Bronchial epithelial cell (primary cell): ENCODE data around the gene C11orf68. TPM values are rescaled to one million over a fixed set of nuclear protein-coding genes. Genes with fewer than 3 reads are reported as not detected.

Experiments used
- DNase-seq: peaks from one replicate; pipeline ENCODE4 v3.0.0-alpha.2; 2010; ENCODE audit warnings: low read depth
- FAIRE-seq: peaks from 2 replicates; lab custom pipeline; 2011; peaks lifted over from hg19 to GRCh38; lab: Jason Lieb, UNC
- H3K27me3 ChIP-seq: 2 replicates; pipeline ENCODE4 v1.5.1; 2011; ENCODE audit warnings: low read length; ENCODE audit not compliant: control insufficient read depth, insufficient read depth
- H3K36me3 ChIP-seq: 2 replicates; pipeline ENCODE4 v1.5.1; 2011; ENCODE audit warnings: low read length; ENCODE audit not compliant: control insufficient read depth, insufficient read depth
- H3K4me3 ChIP-seq: 2 replicates; pipeline ENCODE4 v1.5.1; 2011; ENCODE audit warnings: mild to moderate bottlenecking, low read depth, low read length, control low read depth
- total RNA-seq: library from RNA; depleted of rRNA; stranded (reverse); fragments of >200 nt; gene quantifications from 2 replicates; pipeline ENCODE4 v1.2.1, GENCODE V29; 2014
- TF ChIP-seq, protein P1 (sequence below): IDR thresholded peaks from 2 replicates; pipeline ENCODE4 v1.5.1; 2011; ENCODE audit warnings: mild to moderate bottlenecking, moderate library complexity, low read length, control low read depth, inconsistent platforms; ENCODE audit not compliant: insufficient read depth, severe bottlenecking

Gene C11orf68
- total RNA-seq, 1 donor from 2014 or later: 8.4 TPM

GRCh38 chr11:65888163-65888814, 30.6 kb downstream of the C11orf68 start, which contains the start of gene FIBP:
TSS of gene FIBP (minus strand) at chr11:65888471. CDS start at chr11:65888418, 53 bp downstream.
- TF ChIP-seq, protein P1, sequence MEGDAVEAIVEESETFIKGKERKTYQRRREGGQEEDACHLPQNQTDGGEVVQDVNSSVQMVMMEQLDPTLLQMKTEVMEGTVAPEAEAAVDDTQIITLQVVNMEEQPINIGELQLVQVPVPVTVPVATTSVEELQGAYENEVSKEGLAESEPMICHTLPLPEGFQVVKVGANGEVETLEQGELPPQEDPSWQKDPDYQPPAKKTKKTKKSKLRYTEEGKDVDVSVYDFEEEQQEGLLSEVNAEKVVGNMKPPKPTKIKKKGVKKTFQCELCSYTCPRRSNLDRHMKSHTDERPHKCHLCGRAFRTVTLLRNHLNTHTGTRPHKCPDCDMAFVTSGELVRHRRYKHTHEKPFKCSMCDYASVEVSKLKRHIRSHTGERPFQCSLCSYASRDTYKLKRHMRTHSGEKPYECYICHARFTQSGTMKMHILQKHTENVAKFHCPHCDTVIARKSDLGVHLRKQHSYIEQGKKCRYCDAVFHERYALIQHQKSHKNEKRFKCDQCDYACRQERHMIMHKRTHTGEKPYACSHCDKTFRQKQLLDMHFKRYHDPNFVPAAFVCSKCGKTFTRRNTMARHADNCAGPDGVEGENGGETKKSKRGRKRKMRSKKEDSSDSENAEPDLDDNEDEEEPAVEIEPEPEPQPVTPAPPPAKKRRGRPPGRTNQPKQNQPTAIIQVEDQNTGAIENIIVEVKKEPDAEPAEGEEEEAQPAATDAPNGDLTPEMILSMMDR: peak; percentile 94
- peak within 1 kb of the TSS; percentile 79 for H3K4me3 ChIP-seq
- H3K36me3 ChIP-seq: peaks cover 18% of the 10 kb centered on the region
- no peaks in the 10 kb centered on the region for H3K27me3 ChIP-seq
- DNase-seq (peak; percentile 87), FAIRE-seq (no peak)

DNA sequence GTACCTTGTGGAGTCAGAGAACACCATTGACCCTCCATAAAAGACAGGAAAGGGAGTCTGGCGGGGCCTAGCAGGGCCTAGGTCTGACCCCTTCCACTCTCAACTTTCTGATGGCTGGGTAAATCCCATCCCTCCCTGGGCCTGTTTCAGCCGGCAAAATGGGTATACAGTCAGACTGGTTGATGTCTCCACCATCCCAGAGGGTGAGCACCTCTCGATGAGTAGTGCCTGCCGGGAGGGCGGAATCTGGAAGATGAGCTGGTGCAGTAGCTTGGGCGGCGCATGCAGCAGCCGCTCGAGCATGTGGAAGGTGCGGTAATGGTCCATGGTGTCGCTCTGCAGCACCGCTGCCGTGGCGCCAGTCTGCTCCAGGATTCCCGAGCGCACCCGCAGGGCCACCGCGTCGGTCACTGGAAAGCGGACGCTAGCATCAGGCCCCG, 31.1 kb downstream of the C11orf68 start:
- Histone ChIP-seq H3K36me3 (peaks cover 23% of the 10 kb centered on the region), H3K27me3 (no peaks in the 10 kb centered on the region), H3K4me3 (peak overlapping the region; percentile 79)
- no peak for FAIRE-seq
- peak; percentile 55 for DNase-seq
- TF ChIP-seq, protein P1: no peak

- H3K4me3 ChIP-seq: peak overlapping the region; percentile 79
- FAIRE-seq: no peak
- no peaks in the 10 kb centered on the region for H3K27me3 ChIP-seq
- DNase-seq: no peak
- peaks cover 26% of the 10 kb centered on the region for H3K36me3 ChIP-seq
- TF ChIP-seq, protein P1: no peak
Measured at GRCh38 chr11:65886826-65887722, 31.8 kb downstream of the C11orf68 start.

- TF ChIP-seq, protein P1: no peak
- Histone ChIP-seq H3K36me3 (peaks cover 28% of the 10 kb centered on the region), H3K27me3 (no peaks in the 10 kb centered on the region), H3K4me3 (no peak overlapping the region)
- DNase-seq: no peak
- FAIRE-seq: no peak
Measured at GRCh38 chr11:65885808-65886536, 32.9 kb downstream of the C11orf68 start.

GRCh38 chr11:65885231-65885630, 33.6 kb downstream of the C11orf68 start:
- DNase-seq (no peak), FAIRE-seq (no peak)
- TF ChIP-seq, protein P1: no peak
- Histone ChIP-seq H3K4me3 (no peak overlapping the region), H3K36me3 (peaks cover 28% of the 10 kb centered on the region), H3K27me3 (no peaks in the 10 kb centered on the region)
